ENCODE results near the gene REXO1. TPM values are rescaled to one million over a fixed set of nuclear protein-coding genes. Genes with fewer than 3 reads are reported as not detected.
A peak's percentile ranks its signal among the peaks of the same experiment; 100 is the strongest.

Gene REXO1
- polyA plus RNA-seq, 1 experiment: 5.4 TPM

DNA sequence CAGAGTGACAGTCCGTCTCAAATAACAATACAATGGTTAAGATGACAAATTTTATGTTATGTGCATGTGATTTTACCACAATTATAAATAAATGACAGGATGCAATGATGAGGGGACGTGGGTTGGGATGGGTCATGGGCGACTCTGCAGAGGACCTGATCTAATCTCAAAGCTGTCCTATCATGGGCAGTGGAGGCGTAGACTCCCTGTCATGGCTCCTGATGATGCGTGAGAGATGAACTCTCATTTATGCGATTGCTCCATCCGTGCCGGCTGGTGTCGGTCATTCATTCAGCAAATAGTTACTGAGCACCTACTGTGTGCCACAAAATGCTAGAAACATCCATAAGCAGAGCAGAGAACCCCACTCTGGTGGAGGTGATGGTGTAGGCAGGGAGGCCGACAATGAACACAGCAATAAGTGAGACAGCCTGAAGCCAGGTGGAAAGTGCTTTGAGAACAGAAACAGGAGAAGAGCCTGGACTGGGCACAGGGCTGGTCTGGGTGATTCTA lies 1.7 kb upstream of the REXO1 start:
- no peaks in the 10 kb centered on the region for H3K27me3 ChIP-seq (ENCODE audit: control insufficient read depth, insufficient read depth, low read length)
- H3K9me3 ChIP-seq (ENCODE audit: control insufficient read depth, insufficient read depth, low read length): no peaks in the 10 kb centered on the region; the same call in 1 of the 2 replicates
- TF ChIP-seq, protein P1, sequence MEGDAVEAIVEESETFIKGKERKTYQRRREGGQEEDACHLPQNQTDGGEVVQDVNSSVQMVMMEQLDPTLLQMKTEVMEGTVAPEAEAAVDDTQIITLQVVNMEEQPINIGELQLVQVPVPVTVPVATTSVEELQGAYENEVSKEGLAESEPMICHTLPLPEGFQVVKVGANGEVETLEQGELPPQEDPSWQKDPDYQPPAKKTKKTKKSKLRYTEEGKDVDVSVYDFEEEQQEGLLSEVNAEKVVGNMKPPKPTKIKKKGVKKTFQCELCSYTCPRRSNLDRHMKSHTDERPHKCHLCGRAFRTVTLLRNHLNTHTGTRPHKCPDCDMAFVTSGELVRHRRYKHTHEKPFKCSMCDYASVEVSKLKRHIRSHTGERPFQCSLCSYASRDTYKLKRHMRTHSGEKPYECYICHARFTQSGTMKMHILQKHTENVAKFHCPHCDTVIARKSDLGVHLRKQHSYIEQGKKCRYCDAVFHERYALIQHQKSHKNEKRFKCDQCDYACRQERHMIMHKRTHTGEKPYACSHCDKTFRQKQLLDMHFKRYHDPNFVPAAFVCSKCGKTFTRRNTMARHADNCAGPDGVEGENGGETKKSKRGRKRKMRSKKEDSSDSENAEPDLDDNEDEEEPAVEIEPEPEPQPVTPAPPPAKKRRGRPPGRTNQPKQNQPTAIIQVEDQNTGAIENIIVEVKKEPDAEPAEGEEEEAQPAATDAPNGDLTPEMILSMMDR (IDR thresholded peaks at IDR 0.05; ENCODE audit: low read depth, low read length): no peak
- ChIA-PET CTCF (interaction anchor here (0.6 to 2.1 kb wide), 4 partner anchors 11 to 80 kb away, joined by 3 to 13 read pairs (median 4); no protein-coding TSS in a partner anchor), POLR2A (no interaction called here)
- no peak overlapping the region for H3K4me3 ChIP-seq (ENCODE audit: low read depth, low read length)
- no peak overlapping the region for H3K27ac ChIP-seq (ENCODE audit: low read depth, low read length)
- no peak for DNase-seq (ENCODE audit: low read depth, low spot score)

DNA sequence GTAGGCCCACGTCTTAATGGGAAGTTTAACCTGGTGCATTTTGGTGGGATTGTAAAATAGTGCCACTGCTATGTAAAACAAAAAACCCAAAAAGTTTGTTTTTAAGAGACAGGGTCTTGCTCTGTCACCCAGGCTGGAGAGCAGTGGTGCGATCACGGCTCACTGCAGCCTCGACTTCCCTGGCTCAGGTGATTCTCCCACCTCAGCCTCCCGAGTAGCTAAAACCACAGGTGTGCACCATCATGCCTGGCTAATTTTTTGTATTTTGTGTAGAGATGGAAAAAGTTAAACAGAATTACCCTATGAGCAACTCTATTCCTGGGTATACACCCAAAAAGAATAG lies 820 bp upstream of the REXO1 start:
- TF ChIP-seq, protein P1 (IDR thresholded peaks at IDR 0.05; ENCODE audit: low read depth, low read length): no peak
- ChIA-PET CTCF (interaction anchor here (0.6 to 2.1 kb wide), 7 partner anchors 8 to 743 kb away, joined by 3 to 13 read pairs (median 3); no protein-coding TSS in a partner anchor), POLR2A (no interaction called here)
- DNase-seq (ENCODE audit: low read depth, low spot score): no peak
- Histone ChIP-seq H3K27me3 (ENCODE audit: control insufficient read depth, insufficient read depth, low read length) (no peaks in the 10 kb centered on the region), H3K9me3 (ENCODE audit: control insufficient read depth, insufficient read depth, low read length) (no peaks in the 10 kb centered on the region; the same call in 1 of the 2 replicates), H3K27ac (ENCODE audit: low read depth, low read length) (no peak overlapping the region), H3K4me3 (ENCODE audit: low read depth, low read length) (no peak overlapping the region)

DNA sequence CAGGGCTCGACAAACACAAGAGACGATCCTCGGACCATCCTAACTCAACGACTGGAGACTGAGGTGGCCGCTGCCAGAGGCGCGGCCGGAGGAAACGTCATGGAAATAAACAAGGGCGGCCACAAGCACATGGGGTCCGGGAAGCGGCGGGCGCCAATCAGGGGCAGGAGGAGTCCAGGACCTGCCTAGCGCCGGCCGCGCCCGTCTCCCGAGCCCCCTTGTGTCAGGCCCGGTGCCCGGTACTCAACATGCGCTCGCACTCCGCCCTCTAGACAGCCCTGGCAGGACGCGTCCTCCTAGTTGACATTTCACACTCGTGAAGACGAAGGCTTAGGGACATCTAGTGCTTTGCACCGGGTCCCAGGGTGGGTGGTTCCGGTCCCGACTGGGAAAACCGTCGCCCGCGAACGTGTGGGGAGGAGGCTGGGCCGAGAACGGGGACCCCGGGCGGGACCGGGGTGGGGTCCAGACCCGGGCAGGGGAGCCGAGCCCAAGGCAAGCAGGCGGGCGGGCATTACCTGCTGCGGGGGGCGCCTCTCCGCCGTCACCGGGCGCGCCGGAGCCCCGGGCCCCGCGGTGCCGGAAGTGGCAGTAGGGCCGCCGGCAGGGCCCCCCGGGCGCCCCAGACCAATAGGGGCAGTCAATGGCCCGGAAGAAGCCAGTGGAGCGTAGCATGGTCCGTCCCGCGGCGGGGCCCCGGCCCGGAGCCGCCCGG lies 442 bp downstream of the REXO1 start:
- Histone ChIP-seq H3K4me3 (ENCODE audit: low read depth, low read length) (peak overlapping the region; percentile 96), H3K27ac (ENCODE audit: low read depth, low read length) (peak overlapping the region; percentile 75), H3K9me3 (ENCODE audit: control insufficient read depth, insufficient read depth, low read length) (no peaks in the 10 kb centered on the region; the same call in 1 of the 2 replicates), H3K27me3 (ENCODE audit: control insufficient read depth, insufficient read depth, low read length) (no peaks in the 10 kb centered on the region)
- ChIA-PET POLR2A (no interaction called here), CTCF (interaction anchor here (1.3 to 2.0 kb wide), 2 partner anchors 10 to 22 kb away, joined by 12 to 17 read pairs; no protein-coding TSS in a partner anchor)
- TF ChIP-seq, protein P1 (IDR thresholded peaks at IDR 0.05; ENCODE audit: low read depth, low read length): no peak
- DNase-seq (ENCODE audit: low read depth, low spot score): no peak

DNA sequence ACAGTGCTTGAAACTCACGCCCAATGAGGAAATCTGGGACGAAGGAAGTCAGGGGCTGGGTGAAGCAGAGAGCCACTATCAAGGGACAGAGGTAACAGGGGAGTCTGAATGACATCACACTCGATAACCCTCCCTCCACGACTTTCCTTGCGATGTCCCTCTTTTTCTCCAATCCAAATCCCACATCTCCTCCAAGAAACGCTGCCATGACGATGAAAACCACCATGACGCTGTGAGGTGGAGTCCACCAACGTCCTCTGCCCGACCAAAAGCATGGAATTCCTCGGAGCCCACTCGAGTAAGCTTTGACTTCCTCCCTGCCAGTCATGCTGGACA lies 967 bp downstream of the REXO1 start:
- ChIA-PET POLR2A (no interaction called here), CTCF (interaction anchor here (1.3 to 2.0 kb wide), 3 partner anchors 7 to 21 kb away, joined by 4 to 17 read pairs (median 12); no protein-coding TSS in a partner anchor)
- no peak for DNase-seq (ENCODE audit: low read depth, low spot score)
- no peaks in the 10 kb centered on the region; the same call in 1 of the 2 replicates for H3K9me3 ChIP-seq (ENCODE audit: control insufficient read depth, insufficient read depth, low read length)
- H3K4me3 ChIP-seq (ENCODE audit: low read depth, low read length): peak overlapping the region; percentile 96
- peak overlapping the region; percentile 75 for H3K27ac ChIP-seq (ENCODE audit: low read depth, low read length)
- TF ChIP-seq, protein P1 (IDR thresholded peaks at IDR 0.05; ENCODE audit: low read depth, low read length): no peak
- no peaks in the 10 kb centered on the region for H3K27me3 ChIP-seq (ENCODE audit: control insufficient read depth, insufficient read depth, low read length)
